SK-N-SH (cell line): ENCODE data around the gene LAP3.

ENCODE experiments used
- MAX ChIP-seq: IDR thresholded peaks from 2 replicates; pipeline ENCODE4 v1.4.0; 2012; ENCODE audit warnings: low read depth
- MEF2A ChIP-seq: IDR thresholded peaks from 2 replicates; pipeline ENCODE4 v1.4.0; 2012; ENCODE audit warnings: low read depth, borderline replicate concordance
- PBX3 ChIP-seq: IDR thresholded peaks from 2 replicates; pipeline ENCODE4; 2012
- TAF1 ChIP-seq: IDR thresholded peaks from 2 replicates; pipeline ENCODE4 v1.6.1; 2012; ENCODE audit warnings: low read depth, mild to moderate bottlenecking, low read length, moderate library complexity, borderline replicate concordance
- TEAD4 ChIP-seq: IDR thresholded peaks from 2 replicates; pipeline ENCODE4 v1.4.0; 2012; ENCODE audit warnings: mild to moderate bottlenecking, borderline replicate concordance; ENCODE audit not compliant: insufficient read depth
- TF ChIP-seq, protein P1 (sequence below): fragments of 200-600 bp; sonication (generic); IDR thresholded peaks from 2 replicates; pipeline ENCODE4 v1.6.1; 2017; ENCODE audit warnings: antibody characterized with exemption, mild to moderate bottlenecking, moderate library complexity
- TF ChIP-seq, protein P2 (sequence below): fragments of 150-350 bp; IDR thresholded peaks from 2 replicates; pipeline ENCODE4 v1.6.1; 2017; ENCODE audit warnings: antibody characterized with exemption, low read length, low read depth, borderline replicate concordance

DNA sequence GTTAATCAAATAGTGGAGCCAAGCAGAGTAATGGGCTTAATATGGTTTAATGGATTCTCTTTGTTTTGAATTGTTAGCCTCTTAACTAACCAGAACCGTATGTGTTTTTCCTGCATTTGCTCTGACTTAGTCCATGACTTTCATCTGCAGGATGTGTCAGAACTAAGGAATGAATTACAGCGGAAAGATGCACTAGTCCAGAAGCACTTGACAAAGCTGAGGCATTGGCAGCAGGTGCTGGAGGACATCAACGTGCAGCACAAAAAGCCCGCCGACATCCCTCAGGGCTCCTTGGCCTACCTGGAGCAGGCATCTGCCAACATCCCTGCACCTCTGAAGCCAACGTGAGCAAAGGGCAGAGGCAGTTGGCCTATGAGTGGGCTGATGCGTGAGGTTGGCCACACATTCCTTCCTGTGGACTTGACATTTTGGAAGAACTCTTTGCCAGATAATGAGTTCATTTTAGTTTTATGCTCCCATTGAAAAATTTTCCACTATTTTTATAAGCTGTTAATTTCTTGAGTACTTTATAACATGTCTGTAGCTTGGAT, 46.5 kb downstream of the LAP3 start:
- TF ChIP-seq, protein P1, sequence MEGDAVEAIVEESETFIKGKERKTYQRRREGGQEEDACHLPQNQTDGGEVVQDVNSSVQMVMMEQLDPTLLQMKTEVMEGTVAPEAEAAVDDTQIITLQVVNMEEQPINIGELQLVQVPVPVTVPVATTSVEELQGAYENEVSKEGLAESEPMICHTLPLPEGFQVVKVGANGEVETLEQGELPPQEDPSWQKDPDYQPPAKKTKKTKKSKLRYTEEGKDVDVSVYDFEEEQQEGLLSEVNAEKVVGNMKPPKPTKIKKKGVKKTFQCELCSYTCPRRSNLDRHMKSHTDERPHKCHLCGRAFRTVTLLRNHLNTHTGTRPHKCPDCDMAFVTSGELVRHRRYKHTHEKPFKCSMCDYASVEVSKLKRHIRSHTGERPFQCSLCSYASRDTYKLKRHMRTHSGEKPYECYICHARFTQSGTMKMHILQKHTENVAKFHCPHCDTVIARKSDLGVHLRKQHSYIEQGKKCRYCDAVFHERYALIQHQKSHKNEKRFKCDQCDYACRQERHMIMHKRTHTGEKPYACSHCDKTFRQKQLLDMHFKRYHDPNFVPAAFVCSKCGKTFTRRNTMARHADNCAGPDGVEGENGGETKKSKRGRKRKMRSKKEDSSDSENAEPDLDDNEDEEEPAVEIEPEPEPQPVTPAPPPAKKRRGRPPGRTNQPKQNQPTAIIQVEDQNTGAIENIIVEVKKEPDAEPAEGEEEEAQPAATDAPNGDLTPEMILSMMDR, result no peak
- TF ChIP-seq, protein P2, sequence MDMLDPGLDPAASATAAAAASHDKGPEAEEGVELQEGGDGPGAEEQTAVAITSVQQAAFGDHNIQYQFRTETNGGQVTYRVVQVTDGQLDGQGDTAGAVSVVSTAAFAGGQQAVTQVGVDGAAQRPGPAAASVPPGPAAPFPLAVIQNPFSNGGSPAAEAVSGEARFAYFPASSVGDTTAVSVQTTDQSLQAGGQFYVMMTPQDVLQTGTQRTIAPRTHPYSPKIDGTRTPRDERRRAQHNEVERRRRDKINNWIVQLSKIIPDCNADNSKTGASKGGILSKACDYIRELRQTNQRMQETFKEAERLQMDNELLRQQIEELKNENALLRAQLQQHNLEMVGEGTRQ, result no peak
- TF ChIP-seq MEF2A (no peak), PBX3 (no peak), MAX (no peak), TEAD4 (no peak), TAF1 (no peak)
